ENCODE results near the gene THG1L. TPM values are rescaled to one million over a fixed set of nuclear protein-coding genes. Genes with fewer than 3 reads are reported as not detected.
A peak's percentile ranks its signal among the peaks of the same experiment; 100 is the strongest.
"Not testable (repeated sequence)": the region's sequence is repeated elsewhere in the genome, so short reads cannot be mapped to it uniquely, and the experiment has no call there.

The THG1L gene
- polyA plus RNA-seq, result 12.7 TPM

DNA sequence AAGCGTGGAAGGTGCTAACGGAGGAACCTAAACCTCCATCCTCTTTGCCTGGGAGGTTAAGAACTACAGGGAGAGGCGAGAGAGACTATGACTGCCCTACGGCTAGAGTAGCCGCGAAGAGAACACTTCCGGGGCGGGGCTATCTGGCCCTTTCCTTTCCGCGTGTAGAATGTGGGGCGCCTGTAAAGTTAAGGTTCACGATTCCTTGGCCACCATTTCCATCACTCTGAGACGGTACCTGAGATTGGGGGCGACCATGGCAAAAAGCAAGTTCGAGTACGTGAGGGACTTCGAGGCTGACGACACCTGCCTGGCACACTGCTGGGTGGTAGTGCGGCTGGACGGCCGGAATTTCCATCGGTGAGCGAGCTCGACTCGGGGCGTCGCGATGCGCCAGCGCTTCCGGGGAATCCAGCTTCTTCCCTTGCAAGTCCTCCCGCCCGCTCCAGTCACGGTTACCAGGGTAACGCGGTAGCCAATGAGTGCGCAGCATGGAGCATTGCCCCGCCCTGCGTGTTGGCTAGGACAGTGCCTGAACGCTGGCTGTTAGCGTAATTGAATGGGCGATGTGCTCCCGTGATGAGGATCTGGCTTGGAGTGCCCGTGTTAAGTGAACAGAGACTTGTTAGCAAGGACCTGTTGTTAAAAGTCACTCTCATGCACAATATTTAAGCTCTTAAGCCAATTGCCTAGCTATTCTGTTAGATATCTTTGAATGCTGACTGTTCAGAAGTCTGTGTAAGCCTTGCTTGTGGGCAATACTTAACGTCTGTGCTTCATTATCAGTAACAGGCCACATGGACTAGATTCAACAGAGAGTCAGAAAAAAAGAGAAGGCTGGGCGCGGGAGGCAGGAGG, at the start of gene THG1L:
Gene THG1L (plus strand): TSS at position 149 of the 858 bp plus-strand sequence. CDS start 21 bp downstream, at position 170.
- Mint-ChIP-seq H3K9me3 (no peaks in the 10 kb centered on the region), H3K27ac (peak within 1 kb of the TSS; percentile 97 to 99 (median 98)), H3K27me3 (no peaks in the 10 kb centered on the region), H3K4me3 (peak within 1 kb of the TSS; percentile 98 to 100 (median 99)), H3K36me3 (peaks cover 1% of the 10 kb centered on the region), H3K4me1 (peaks cover 26 to 34% (median 30%) of the 10 kb centered on the region in 3 donors)

DNA sequence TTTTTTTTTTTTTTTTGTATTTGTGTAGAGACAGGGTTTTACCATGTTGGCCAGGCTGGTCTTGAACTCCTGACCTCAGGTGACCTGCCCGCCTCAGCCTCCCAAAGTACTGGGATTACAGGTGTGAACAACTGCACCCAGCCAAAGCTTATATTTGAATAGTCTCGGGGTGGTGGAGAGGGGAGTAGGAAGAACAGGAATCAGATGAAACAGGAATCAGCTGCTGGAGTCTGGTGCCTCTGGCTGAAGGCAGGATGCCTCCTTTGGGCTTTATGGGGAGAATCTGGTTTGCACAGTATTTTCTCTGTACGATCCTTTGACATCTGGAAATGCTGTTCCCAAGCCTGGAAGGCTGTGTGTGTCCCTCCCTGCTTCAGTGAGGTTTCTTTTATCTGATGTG, 49.0 kb upstream of the THG1L start:
- Mint-ChIP-seq H3K4me1 (no peaks in the 10 kb centered on the region), H3K27ac (no peak overlapping the region), H3K27me3 (no peaks in the 10 kb centered on the region), H3K36me3 (peaks cover 3% of the 10 kb centered on the region), H3K9me3 (no peaks in the 10 kb centered on the region), H3K4me3 (no peak overlapping the region)

DNA sequence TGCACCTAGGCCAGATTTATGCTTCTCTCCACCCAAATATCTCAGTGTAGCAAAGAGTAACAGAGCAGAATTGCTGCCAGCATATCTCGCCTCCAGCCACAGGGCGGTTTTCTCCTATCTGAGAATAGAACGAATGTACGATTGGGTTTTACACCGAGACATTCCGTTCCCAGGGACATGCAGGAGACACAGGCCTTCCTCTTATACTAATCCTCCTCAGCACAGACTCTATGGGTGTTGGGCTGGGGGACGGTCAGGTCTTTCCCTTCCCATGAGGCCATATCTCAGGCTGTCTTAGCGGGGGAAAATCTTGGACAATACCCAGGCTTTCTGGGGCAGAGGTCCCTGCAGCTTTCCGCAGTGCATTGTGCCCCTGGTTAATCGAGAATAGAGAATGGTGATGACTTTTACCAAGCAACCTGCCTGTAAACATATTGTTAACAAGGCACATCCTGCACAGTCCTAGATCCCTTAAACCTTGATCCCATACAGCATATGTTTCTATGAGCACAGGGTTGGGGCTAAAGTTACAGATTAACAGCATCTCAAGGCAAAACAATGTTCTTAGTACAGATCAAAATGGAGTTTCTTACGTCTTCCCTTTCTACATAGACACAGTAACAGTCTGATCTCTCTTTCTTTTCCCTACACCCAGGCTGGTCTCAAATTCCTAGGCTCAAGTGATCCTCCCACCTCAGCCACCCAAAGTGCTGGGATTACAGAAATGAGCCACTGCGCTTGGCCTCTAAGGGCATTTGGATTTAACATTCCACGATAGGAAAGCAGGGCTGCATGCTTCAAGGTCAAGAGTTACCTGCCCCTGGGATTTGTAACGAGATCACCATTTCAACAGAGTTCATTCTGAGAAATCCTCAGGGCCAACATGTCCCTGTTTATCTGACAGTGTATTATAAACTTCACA, 44.7 kb upstream of the THG1L start:
- H3K4me3 Mint-ChIP-seq, H3K27me3 Mint-ChIP-seq, H3K9me3 Mint-ChIP-seq, H3K36me3 Mint-ChIP-seq, H3K4me1 Mint-ChIP-seq: not testable (repeated sequence)
- H3K27ac Mint-ChIP-seq, result peak overlapping the region in 1 of 3 donors; percentile 81

DNA sequence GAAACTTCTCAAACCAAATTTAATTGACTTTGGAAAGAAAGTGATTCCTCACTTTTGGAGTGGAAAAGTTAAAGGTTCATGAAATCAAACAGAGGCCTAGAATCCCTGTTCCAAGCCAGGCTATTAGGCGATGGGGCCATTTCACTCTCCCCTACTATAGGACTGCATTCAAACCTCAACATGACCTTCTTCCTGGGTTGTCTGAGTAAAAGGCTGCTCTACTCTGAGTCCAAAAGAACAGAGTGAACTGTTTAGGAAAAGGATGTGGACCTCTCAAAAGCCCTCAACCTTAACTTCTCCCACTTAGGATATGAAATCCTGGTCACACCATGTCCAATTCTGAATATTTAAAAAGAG, 44.0 kb upstream of the THG1L start:
- no peaks in the 10 kb centered on the region for H3K27me3 Mint-ChIP-seq

DNA sequence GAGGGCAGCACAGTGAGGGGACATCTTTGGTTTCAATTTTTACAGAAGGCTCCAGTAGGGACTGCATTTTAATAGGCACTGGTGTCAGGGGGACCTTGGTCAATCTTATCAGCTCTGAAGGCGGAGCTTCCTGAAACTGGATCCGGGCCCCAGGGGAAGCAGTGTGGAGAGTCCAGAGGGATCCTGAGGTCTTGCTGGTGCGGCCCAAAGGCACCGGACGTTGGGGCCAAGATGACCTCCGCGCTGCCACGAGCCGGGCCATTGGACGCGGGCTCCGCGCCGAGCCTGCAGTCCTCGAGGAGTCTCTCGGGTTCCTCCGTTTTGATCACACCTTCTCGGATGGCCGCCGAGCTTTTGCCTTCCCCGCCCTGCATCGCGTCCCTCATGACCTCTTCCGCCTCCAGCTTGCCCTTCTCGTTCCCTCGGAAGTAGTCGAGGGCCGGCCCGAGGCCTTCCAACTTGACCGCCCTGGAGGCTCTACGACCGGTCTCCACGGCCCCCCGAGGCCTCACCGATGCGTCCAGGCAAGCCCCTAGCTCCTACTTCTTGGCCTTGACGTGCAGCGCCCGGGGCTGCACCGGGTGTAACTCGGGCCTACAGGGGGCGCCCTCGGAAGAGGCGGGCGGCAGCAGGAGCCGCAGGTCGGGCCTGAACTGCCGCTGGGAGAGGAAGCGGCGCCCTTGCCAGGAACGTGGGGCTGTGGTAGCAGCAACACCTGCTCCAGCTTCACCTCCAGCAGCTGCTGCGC, 41.1 kb upstream of the THG1L start:
- no peaks in the 10 kb centered on the region for H3K27me3 Mint-ChIP-seq
- H3K36me3 Mint-ChIP-seq, result no peaks in the 10 kb centered on the region
- no peak overlapping the region for H3K27ac Mint-ChIP-seq
- H3K9me3 Mint-ChIP-seq, result no peaks in the 10 kb centered on the region
- no peaks in the 10 kb centered on the region for H3K4me1 Mint-ChIP-seq
- no peak overlapping the region for H3K4me3 Mint-ChIP-seq

More for the DNA sequence above, 44.0 kb upstream of the THG1L start:
- H3K27ac Mint-ChIP-seq, result no peak overlapping the region
- H3K9me3 Mint-ChIP-seq, result no peaks in the 10 kb centered on the region
- no peaks in the 10 kb centered on the region for H3K4me1 Mint-ChIP-seq
- peaks cover 3% of the 10 kb centered on the region for H3K36me3 Mint-ChIP-seq
- no peak overlapping the region for H3K4me3 Mint-ChIP-seq

DNA sequence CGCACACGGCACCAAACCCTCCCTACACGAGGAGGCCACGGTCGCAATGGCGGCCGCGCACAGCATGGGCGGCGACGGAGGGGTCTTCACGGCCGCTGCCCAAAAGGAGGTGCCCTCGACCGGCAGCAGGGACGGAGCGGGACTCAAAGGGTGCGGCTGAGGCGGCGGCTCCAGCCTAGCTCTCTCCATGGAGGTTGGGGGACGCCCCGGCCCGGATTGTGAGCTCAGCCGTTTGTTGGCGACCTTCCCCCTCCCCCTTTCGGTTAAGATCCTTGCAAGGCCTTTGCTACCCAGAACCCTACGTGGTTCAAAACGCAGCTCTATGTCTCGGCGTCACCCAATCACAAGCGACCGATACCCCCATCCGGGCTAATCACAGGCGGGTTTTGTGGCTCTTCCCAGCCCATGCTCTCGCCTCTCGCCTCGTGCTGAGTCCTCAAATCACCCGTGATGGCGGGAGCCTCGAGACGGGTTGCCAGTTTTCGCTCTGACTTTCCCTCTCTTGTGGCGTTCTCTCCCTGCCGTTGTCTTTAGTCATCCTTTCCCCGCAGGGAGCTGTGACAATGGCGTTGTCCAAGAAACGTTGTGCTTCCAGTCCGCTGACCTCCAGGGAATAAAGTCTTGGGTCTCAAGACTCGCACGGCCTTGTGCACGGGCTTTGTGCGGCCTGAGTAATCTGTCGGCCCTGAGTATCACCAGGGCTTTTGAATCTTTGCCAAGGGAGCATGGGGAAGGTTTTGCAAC, 40.4 kb upstream of the THG1L start:
- Mint-ChIP-seq H3K9me3 (no peaks in the 10 kb centered on the region), H3K36me3 (no peaks in the 10 kb centered on the region), H3K27ac (no peak overlapping the region), H3K27me3 (no peaks in the 10 kb centered on the region), H3K4me1 (no peaks in the 10 kb centered on the region), H3K4me3 (peak overlapping the region in 1 of 4 donors; percentile 72)

DNA sequence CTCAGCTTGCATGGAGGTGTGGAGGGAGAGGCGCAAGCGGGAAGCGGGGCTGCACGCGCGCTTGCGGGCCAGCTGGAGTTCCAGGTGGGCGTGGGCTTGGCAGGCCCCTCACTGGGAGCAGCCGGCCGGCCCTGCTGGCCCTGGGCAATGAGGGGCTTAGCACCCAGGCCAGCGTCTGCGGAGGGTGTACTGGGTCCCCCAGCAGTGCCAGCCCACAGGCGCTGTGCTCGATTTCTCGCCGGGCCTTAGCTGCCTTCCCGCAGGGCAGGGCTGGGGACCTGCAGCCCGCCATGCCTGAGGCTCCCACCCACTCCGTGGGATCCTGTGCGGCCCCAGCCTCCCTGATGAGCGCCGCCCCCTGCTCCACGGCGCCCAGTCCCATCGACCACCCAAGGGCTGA, 37.4 kb upstream of the THG1L start:
- not testable (repeated sequence) for H3K27me3 Mint-ChIP-seq, H3K36me3 Mint-ChIP-seq, H3K27ac Mint-ChIP-seq, H3K4me3 Mint-ChIP-seq, H3K9me3 Mint-ChIP-seq, H3K4me1 Mint-ChIP-seq

DNA sequence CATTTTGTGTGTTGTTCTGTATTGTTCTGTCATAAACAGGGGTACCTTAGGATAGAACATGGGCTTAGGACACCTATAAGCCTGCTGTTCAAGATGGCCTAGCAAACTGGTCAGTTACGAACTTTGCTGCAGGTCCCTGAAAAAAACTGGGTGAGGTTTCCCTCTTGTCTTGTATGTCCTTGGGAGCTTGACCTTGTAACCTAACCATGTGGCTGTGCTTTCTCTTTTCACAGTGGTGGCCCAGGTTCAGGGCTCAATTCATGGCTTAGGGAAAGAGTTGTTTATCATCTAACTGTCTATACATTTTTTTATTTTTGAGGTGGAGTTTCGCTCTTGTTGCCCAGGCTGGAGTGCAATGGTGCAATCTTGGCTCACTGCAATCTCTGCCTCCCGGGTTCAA, 35.1 kb upstream of the THG1L start:
- not testable (repeated sequence) for H3K27me3 Mint-ChIP-seq, H3K27ac Mint-ChIP-seq, H3K36me3 Mint-ChIP-seq, H3K4me3 Mint-ChIP-seq, H3K9me3 Mint-ChIP-seq, H3K4me1 Mint-ChIP-seq

DNA sequence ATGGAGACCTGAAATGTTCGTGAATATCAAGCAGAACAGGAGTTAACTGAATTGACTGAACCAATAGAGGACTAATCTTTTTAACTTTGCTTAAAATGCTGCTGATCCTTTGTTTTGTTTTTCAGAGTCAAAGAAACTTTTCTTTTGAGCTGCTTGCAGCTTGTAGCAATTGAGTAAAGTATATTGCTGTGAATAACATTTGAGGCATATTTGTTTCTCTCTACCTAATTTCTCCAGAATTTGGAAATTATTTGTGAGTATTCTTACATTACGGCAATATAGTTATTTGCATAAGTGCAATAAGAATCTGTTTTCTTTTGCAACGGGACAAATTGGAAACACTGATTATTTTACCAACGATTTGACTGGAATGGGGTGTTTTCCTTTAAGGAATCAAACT, 32.5 kb upstream of the THG1L start:
- not testable (repeated sequence) for H3K27ac Mint-ChIP-seq, H3K4me1 Mint-ChIP-seq, H3K36me3 Mint-ChIP-seq, H3K4me3 Mint-ChIP-seq, H3K27me3 Mint-ChIP-seq
- peaks cover 2 to 11% (median 3%) of the 10 kb centered on the region in 3 donors for H3K9me3 Mint-ChIP-seq

DNA sequence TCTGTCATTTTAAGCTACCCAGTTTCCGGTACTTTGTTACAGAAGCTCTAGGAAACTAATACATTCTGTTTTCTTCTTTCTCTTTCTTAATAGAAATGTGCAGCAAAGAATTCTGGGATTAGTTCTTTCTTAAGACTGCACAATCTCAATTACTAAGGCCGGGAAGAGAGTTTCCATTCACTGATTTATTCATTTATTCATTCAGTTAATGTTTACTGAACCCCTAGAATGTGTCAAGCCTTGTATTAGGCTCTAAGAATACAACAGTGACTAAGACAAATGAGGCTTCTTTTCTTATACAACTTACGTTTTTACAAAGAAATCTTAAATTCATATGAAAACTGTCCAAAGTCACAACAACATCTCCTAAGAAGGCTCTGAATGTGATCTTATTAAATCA, 27.5 kb upstream of the THG1L start:
- H3K4me3 Mint-ChIP-seq, result no peak overlapping the region

DNA sequence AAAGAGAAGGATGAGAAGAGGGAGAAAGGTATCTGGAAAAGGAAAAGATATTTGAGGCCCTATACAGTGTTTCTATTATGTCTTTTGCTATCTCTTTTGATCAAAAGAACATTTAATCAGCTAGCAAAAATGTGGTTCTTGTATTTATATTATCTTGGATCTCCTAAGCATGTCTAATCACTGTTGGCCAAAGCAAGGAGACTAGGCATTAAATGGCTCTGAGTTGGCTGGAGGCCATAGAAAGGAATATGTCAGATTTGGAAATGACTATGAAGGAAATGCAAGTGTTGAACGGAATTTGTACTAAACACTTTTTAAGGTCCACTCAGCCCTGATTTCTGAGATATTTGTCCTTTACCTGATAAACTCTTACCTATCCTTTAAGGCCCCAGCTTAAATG, 22.4 kb upstream of the THG1L start:
- no peaks in the 10 kb centered on the region for H3K4me1 Mint-ChIP-seq
- H3K9me3 Mint-ChIP-seq, result no peaks in the 10 kb centered on the region
- no peak overlapping the region for H3K27ac Mint-ChIP-seq
- H3K27me3 Mint-ChIP-seq, result no peaks in the 10 kb centered on the region
- H3K4me3 Mint-ChIP-seq, result no peak overlapping the region
- H3K36me3 Mint-ChIP-seq, result peaks cover 1% of the 10 kb centered on the region

More for the DNA sequence above, 27.5 kb upstream of the THG1L start:
- Mint-ChIP-seq H3K27ac (no peak overlapping the region), H3K9me3 (peaks cover 0 to 7% (median 2%) of the 10 kb centered on the region in 3 donors), H3K36me3 (peaks cover 1% of the 10 kb centered on the region), H3K27me3 (no peaks in the 10 kb centered on the region), H3K4me1 (no peaks in the 10 kb centered on the region)

DNA sequence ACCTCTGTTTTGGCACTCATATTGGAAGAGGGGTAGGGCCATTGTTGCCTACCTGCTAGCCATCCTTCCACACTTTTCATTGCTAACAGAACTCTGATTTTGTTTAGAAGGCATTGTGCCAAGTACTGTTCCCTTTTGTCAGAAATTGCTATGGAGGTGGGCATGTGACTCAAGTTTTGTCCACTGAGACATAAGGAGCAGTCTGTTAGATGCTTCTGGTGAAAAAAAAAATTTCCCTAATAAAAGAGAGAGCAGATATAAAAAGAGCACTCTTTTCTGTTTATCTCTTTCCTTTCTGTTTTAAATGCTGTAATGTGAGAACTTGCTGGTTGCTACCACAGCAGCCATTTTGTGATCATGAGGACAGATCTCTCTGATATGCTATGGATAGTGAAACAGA, 21.9 kb upstream of the THG1L start:
- no peak overlapping the region for H3K27ac Mint-ChIP-seq
- H3K36me3 Mint-ChIP-seq, result peaks cover 1% of the 10 kb centered on the region
- no peaks in the 10 kb centered on the region for H3K9me3 Mint-ChIP-seq
- no peak overlapping the region for H3K4me3 Mint-ChIP-seq
- no peaks in the 10 kb centered on the region for H3K4me1 Mint-ChIP-seq
- H3K27me3 Mint-ChIP-seq, result no peaks in the 10 kb centered on the region

DNA sequence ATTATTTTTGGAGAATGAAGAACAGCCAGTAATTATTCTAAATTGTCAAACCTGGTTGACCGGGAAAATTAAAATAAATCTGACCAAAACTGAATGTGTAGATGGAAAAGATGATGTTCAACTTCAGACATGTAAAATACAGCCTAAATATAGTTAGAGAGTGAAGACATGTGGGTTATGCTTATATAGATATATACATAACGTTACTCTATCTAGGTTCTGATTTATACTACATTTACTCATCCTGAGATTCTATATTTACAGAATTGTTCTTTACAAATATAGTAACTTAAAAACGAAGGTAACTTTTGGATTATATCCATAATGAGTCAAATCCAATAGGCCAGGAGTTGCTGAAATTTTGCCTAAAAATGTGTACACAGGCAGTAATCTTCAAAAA, 20.8 kb upstream of the THG1L start:
- Mint-ChIP-seq H3K4me3 (no peak overlapping the region), H3K27me3 (no peaks in the 10 kb centered on the region), H3K36me3 (peaks cover 1% of the 10 kb centered on the region), H3K4me1 (no peaks in the 10 kb centered on the region), H3K27ac (no peak overlapping the region), H3K9me3 (no peaks in the 10 kb centered on the region)

DNA sequence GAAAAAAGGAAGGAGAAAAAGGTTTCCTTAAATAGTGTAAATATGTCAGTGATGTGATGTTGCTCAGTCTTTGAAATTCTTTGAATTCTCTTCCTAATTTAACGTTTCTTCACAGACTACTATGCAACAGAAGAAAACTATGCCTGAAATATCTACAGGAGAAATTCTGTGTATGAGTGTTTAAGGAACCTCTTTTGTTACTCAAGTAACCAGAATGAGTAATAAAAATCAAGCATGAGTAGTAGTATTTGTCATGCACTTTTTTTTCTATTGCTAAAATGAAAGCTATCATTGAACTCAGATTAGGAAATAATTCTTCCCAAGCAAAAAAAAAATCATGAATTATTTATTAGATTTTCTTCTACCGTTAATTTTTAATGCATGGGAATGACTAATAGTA, 20.3 kb upstream of the THG1L start:
- Mint-ChIP-seq H3K4me1 (peaks cover 0 to under 1% (median 0%) of the 10 kb centered on the region in 3 donors), H3K27me3 (no peaks in the 10 kb centered on the region), H3K36me3 (peaks cover 1% of the 10 kb centered on the region), H3K27ac (no peak overlapping the region), H3K4me3 (no peak overlapping the region), H3K9me3 (no peaks in the 10 kb centered on the region)
